Hepatocyte (in vitro differentiated cells): ENCODE results near the gene BCO1.

ENCODE experiments used
- CTCF ChIP-seq: fragments of 200-600 bp; sonication (generic); IDR thresholded peaks from 2 replicates; pipeline ENCODE4 v1.5.1; 2016; ENCODE audit warnings: antibody characterized with exemption, mild to moderate bottlenecking; ENCODE audit not compliant: poor library complexity
- EZH2phosphoT487 ChIP-seq: fragments of 200-600 bp; sonication (generic); IDR thresholded peaks from one replicate; pipeline ENCODE4 v1.6.1; 2018; ENCODE audit warnings: antibody characterized with exemption, mild to moderate bottlenecking, low read depth, moderate library complexity; ENCODE audit not compliant: unreplicated experiment, severe bottlenecking

- TF ChIP-seq CTCF (no peak), EZH2phosphoT487 (no peak)
Measured at GRCh38 chr16:81254922-81255526, 16.5 kb downstream of the BCO1 start.
